ENCODE results near the gene SEPTIN1.
A peak's percentile ranks its signal among the peaks of the same experiment; 100 is the strongest.

SEPTIN1 gene, protein sequence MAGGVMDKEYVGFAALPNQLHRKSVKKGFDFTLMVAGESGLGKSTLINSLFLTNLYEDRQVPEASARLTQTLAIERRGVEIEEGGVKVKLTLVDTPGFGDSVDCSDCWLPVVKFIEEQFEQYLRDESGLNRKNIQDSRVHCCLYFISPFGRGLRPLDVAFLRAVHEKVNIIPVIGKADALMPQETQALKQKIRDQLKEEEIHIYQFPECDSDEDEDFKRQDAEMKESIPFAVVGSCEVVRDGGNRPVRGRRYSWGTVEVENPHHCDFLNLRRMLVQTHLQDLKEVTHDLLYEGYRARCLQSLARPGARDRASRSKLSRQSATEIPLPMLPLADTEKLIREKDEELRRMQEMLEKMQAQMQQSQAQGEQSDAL

DNA sequence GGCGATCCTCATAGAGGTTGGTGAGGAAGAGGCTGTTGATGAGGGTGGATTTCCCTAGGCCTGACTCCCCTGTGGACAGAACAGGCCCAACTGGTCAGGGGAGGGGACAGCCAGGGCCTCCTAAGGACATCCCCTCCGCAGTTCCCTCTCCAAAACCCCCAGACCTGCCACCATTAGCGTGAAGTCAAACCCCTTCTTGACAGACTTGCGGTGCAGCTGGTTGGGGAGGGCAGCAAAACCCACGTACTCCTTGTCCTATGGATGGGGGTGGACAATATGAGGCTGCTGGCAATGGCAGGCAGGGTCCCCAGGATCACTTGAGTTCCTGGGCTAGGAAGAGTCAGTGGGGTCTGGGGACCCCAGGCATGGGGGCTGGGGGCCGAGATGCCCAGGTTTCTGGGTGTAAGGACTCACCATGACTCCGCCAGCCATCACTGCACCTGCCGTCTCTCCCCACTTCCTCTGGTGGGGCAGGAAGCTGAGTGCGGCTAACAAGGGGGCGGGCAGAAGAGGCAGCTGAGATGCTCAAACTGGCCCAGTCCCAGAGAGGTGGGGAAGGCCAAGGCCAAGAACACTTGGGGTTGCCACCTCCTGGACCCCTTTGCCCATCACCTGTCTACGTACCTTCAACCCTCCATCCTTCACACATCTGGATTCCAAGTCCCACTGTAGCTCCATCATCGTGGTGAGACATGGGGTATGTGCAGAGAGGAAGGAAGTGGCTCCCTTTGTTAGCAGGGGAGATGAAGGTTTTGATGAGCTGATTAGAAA lies at the start of gene SEPTIN1:
Gene SEPTIN1 (minus strand): TSS at position 451 of the 771 bp plus-strand sequence. CDS start 19 bp downstream, at position 432.
- H3K9me3 ChIP-seq (ENCODE audit: insufficient read depth, low read depth, low read length), result no peaks in the 10 kb centered on the region
- peaks cover 9% of the 10 kb centered on the region for H3F3A ChIP-seq (ENCODE audit: low read depth)
- peak within 1 kb of the TSS; percentile 85 for H3K9ac ChIP-seq (ENCODE audit: low read depth, low read length, poor library complexity, severe bottlenecking)
- no peaks in the 10 kb centered on the region for H3K9me2 ChIP-seq (replicated peaks; ENCODE audit: low read depth, low read length)
- no peaks in the 10 kb centered on the region for H3K27me3 ChIP-seq (ENCODE audit: insufficient read depth, low read length, poor library complexity, severe bottlenecking)
- H4K20me1 ChIP-seq (ENCODE audit: insufficient read depth, low read length, poor library complexity, severe bottlenecking), result peaks cover 13% of the 10 kb centered on the region
- H3K4me3 ChIP-seq (ENCODE audit: low read length, poor library complexity, severe bottlenecking), result peak within 1 kb of the TSS; percentile 94
- peak within 1 kb of the TSS; percentile 89 for H2AFZ ChIP-seq (ENCODE audit: low read length)
- H3K4me1 ChIP-seq (ENCODE audit: insufficient read depth, low read length, poor library complexity, severe bottlenecking), result peaks cover 50% of the 10 kb centered on the region
- H3K79me2 ChIP-seq (ENCODE audit: insufficient read depth, low read length), result peaks cover 40% of the 10 kb centered on the region
- TF ChIP-seq, protein P1, sequence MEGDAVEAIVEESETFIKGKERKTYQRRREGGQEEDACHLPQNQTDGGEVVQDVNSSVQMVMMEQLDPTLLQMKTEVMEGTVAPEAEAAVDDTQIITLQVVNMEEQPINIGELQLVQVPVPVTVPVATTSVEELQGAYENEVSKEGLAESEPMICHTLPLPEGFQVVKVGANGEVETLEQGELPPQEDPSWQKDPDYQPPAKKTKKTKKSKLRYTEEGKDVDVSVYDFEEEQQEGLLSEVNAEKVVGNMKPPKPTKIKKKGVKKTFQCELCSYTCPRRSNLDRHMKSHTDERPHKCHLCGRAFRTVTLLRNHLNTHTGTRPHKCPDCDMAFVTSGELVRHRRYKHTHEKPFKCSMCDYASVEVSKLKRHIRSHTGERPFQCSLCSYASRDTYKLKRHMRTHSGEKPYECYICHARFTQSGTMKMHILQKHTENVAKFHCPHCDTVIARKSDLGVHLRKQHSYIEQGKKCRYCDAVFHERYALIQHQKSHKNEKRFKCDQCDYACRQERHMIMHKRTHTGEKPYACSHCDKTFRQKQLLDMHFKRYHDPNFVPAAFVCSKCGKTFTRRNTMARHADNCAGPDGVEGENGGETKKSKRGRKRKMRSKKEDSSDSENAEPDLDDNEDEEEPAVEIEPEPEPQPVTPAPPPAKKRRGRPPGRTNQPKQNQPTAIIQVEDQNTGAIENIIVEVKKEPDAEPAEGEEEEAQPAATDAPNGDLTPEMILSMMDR (conservative IDR thresholded peaks at IDR 0.05; ENCODE audit: low read length), result no peak
- no peak for TF ChIP-seq EZH2phosphoT487 (IDR thresholded peaks at IDR 0.05; ENCODE audit: borderline replicate concordance)
- H3K4me2 ChIP-seq (ENCODE audit: low read depth, low read length, poor library complexity, severe bottlenecking), result peak within 1 kb of the TSS; percentile 88
- no peaks in the 10 kb centered on the region for H3K36me3 ChIP-seq (ENCODE audit: insufficient read depth, low read length)

DNA sequence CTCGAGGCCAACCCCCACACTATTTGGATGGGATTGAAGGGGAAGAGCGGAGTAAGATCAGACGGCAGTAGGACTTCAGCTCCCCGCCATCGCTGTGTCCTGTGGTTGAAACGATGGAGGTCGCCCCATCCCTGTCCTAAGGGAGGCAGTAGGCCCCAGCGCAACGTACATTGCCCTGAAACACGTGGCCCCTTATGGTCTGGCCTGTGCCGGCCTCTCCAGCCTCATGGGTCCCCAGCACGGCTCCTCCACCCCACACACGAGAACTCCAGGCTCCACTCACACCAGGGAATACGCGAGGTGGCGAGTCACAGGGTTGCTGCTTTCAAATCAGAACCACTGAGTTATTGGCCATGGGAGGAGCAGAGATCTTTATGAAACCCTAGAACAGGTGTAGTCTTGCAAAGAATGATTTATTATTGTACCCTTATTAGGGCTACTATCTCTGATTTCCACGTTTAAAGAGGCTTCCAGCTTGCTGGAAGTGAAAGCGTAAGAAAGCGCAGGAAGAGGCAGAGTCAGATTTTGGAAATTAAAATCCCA lies 48.1 kb upstream of the SEPTIN1 start:
- no peaks in the 10 kb centered on the region for H3K36me3 ChIP-seq (ENCODE audit: insufficient read depth, low read length)
- H3K4me2 ChIP-seq (ENCODE audit: low read depth, low read length, poor library complexity, severe bottlenecking), result peak overlapping the region; percentile 51
- TF ChIP-seq, protein P1 (conservative IDR thresholded peaks at IDR 0.05; ENCODE audit: low read length), result peak; percentile 34; the same call in 1 of the 2 replicates
- no peak for TF ChIP-seq EZH2phosphoT487 (IDR thresholded peaks at IDR 0.05; ENCODE audit: borderline replicate concordance)
- peaks cover 33% of the 10 kb centered on the region for H3K79me2 ChIP-seq (ENCODE audit: insufficient read depth, low read length)
- H3K9ac ChIP-seq (ENCODE audit: low read depth, low read length, poor library complexity, severe bottlenecking), result peak overlapping the region; percentile 37
- no peaks in the 10 kb centered on the region for H3K27me3 ChIP-seq (ENCODE audit: insufficient read depth, low read length, poor library complexity, severe bottlenecking)
- H2AFZ ChIP-seq (ENCODE audit: low read length), result peak overlapping the region; percentile 92
- H3K9me3 ChIP-seq (ENCODE audit: insufficient read depth, low read depth, low read length), result no peaks in the 10 kb centered on the region
- H3K4me3 ChIP-seq (ENCODE audit: low read length, poor library complexity, severe bottlenecking), result peak overlapping the region; percentile 43
- peaks cover 15% of the 10 kb centered on the region for H4K20me1 ChIP-seq (ENCODE audit: insufficient read depth, low read length, poor library complexity, severe bottlenecking)
- no peaks in the 10 kb centered on the region for H3K9me2 ChIP-seq (replicated peaks; ENCODE audit: low read depth, low read length)
- peaks cover 17% of the 10 kb centered on the region for H3K4me1 ChIP-seq (ENCODE audit: insufficient read depth, low read length, poor library complexity, severe bottlenecking)
- H3F3A ChIP-seq (ENCODE audit: low read depth), result no peaks in the 10 kb centered on the region

DNA sequence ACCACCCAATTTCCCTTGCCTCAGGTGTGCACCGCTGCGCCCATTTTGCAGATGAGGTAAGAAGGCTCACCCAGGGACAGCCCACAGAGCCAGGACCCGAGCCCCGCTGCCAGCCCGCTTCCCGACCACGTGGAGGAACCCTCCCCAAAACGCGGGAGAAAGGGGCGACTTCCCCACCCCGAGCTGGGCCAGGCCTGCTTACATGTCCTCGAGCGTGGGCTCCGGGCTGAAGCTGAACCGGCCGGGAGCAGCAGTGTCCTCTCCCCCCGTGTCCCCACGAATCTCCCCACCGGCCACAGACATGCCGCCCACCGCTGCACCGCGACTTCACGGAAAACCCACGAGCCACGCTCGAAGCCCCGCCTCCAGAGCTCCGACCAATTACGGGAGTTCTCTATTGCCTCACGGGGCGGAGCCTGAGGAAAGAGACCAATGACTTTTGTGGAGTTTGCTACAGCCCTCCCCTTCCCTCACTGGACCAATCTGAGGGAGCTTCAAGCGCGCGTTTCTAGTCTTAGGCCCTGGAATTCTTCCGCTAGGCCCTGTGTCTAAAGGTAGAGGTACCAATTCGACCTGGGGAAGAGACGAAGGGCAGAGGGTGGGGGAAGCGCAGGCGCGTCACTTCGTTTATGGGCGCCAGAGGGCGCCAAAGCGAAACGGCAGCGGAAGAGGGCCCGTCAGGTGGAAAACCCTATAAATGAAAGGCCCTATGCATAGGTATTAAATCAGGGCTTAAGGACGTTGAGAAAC lies 47.5 kb upstream of the SEPTIN1 start, which contains the start of gene DCTPP1:
Gene DCTPP1 (minus strand): TSS at position 353 of the 750 bp plus-strand sequence. CDS start 50 bp downstream, at position 303.
- Histone ChIP-seq H3K4me2 (ENCODE audit: low read depth, low read length, poor library complexity, severe bottlenecking) (peak within 1 kb of the TSS; percentile 88), H3K9me2 (replicated peaks; ENCODE audit: low read depth, low read length) (no peaks in the 10 kb centered on the region), H3K9me3 (ENCODE audit: insufficient read depth, low read depth, low read length) (no peaks in the 10 kb centered on the region), H3K36me3 (ENCODE audit: insufficient read depth, low read length) (no peaks in the 10 kb centered on the region), H2AFZ (ENCODE audit: low read length) (peak within 1 kb of the TSS; percentile 92), H3F3A (ENCODE audit: low read depth) (no peaks in the 10 kb centered on the region), H4K20me1 (ENCODE audit: insufficient read depth, low read length, poor library complexity, severe bottlenecking) (peaks cover 16% of the 10 kb centered on the region), H3K4me1 (ENCODE audit: insufficient read depth, low read length, poor library complexity, severe bottlenecking) (peaks cover 17% of the 10 kb centered on the region), H3K27me3 (ENCODE audit: insufficient read depth, low read length, poor library complexity, severe bottlenecking) (no peaks in the 10 kb centered on the region), H3K9ac (ENCODE audit: low read depth, low read length, poor library complexity, severe bottlenecking) (peak within 1 kb of the TSS; percentile 87), H3K4me3 (ENCODE audit: low read length, poor library complexity, severe bottlenecking) (peak within 1 kb of the TSS; percentile 95), H3K79me2 (ENCODE audit: insufficient read depth, low read length) (peaks cover 35% of the 10 kb centered on the region)
- no peak for TF ChIP-seq EZH2phosphoT487 (IDR thresholded peaks at IDR 0.05; ENCODE audit: borderline replicate concordance)
- TF ChIP-seq, protein P1 (conservative IDR thresholded peaks at IDR 0.05; ENCODE audit: low read length), result peak; percentile 76
